ENCODE measurements around the gene RMDN3.

Gene RMDN3

DNA sequence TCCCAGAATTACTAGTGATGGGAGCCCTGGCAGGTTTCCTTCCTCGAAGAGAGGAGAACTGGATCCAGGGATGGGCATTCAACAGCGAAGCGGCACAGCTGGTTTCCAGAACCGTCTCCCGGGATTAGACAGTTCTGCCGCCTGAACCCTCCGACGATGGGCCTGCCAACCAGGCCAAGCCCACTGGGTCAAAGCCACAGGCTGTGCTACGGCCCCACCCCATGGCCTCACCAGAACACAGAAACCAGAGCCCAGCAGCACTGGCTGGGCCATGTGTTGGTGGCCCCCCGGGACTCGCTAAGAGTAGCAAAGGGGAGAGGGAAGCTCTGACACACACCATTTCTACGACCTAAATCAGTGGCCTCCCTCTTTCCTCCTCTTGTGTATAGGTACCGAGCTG, 17.0 kb upstream of the RMDN3 start:
- no peak for DNase-seq

DNA sequence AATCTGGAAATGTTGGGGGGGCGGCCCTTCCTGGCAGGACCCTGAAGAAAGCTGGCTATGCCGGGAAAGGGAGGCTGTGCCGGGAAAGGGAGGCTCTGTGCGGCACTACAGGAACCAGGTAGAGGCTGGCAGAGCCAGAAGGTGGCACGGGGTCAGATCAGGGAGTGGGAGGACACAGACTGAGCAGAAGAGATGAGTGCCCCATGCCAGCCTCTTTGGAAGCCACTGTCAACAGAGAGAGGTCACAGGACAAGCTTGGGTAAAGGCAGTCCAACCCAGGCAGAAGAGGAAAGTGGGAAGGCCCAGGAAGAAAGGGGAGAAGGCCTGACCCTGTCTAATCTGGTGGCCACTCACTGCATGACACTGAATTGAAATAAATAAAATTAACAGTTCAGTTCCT, 16.2 kb upstream of the RMDN3 start:
- no peak for DNase-seq

DNA sequence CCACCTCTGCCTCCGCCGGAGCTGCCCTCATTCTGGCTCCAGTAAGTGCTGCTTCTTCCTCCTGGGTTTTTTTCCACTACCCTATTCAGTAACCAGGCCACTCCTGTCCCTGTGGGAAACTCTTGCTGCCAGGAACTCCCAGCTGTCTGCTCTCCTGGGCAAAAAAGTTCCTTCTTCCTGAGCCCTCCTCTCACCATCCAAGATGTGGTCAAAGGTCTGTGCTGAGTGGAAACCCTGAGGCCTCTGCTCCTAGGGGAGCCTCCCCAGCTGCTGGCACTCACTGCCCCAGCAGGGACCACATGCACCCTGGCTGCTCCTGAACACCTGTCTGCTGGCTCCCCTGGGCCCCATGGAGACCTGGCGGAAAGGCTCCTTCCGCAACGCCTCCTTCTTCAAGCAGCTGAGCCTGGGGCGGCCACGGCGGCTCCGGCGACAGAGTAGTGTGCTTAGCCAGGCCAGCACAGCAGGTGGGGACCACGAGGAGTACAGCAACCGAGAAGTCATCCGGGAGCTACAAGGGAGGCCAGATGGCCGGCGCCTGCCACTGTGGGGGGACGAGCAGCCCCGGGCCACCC, 15.2 kb upstream of the RMDN3 start:
- DNase-seq, result peak; percentile 50

DNA sequence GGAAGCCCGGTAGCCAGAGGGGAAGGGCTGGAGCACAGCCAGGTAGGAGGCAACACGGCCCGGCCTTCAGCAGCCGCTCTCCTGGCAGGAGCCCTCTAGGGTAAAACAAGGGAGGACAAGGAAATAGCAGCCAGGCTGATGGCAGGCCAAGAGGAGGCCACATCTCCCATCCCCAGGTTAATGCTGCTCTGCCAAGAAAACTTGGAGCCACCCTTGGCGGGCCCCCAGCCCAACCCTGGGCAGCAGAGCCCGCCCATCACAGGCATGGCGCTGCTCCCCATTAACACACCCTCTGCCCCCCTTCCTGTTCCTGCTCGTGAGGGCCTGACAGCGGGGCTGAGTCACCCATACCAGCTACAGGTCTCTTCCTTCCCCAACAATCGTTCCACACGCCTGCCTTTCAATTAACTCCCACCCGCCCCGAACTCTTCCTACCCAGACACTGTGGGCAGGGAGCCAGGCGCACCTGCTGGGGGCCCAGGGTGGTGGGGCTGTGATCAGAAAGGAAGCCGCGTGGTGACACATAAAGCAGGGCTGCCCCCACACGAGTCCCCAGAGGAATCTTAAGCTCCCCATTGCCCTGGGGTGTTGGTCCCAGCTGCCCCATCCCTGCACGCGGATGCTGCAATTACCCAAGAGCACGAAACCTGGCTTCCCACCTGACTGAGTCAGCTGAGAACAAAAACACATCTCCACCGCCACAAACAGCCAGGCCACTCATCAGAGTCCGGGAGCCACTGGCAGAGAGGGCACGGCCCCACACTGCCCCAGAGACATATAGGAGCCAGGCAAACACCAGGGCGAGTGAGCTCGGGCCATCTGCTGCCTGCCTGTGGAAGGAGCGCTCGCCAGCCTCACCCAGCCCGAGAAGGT, 14.5 kb upstream of the RMDN3 start, which contains the start of gene C15orf62:
TSS of gene C15orf62 (plus strand) at position 707 of the 873 bp plus-strand sequence. CDS start 516 bp downstream, outside the sequence.
- DNase-seq, result peak; percentile 88

DNA sequence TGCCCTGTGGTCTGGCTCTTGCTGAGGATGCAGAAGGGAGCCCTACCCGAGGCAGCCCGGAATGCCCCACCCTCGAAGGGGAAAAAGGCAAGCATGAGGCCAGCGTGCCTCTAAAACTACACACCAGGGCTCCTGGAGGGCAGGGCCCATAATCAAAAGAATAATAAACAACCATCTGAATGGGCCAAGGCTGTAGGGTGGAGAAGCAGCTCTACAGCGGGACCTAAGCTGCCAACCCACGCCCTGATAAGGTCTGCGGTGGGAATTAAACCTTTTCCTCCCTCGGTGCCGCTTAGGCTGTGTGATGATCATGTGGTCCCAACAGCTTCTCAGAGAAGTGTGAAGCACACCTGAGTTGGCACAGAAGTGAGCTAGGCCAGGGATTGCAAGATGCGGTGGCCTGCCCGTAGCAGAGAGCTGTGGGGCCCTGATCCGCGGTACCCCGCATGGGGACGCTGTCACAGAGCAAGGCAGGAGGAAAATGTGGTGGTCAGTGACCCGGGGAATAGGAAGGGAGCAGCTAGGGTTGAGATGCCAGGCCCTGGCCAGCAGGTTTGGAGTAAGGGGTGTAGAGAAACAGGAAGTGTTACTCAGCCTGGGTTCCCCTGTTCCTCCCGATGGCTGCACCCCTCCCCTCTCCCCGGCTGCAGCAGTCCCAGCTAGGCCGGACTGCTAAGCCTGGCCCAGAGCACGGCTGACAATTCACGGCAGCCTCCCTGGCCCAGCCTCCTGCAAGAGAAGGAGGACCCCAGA, 13.6 kb upstream of the RMDN3 start:
- no peak for DNase-seq

DNA sequence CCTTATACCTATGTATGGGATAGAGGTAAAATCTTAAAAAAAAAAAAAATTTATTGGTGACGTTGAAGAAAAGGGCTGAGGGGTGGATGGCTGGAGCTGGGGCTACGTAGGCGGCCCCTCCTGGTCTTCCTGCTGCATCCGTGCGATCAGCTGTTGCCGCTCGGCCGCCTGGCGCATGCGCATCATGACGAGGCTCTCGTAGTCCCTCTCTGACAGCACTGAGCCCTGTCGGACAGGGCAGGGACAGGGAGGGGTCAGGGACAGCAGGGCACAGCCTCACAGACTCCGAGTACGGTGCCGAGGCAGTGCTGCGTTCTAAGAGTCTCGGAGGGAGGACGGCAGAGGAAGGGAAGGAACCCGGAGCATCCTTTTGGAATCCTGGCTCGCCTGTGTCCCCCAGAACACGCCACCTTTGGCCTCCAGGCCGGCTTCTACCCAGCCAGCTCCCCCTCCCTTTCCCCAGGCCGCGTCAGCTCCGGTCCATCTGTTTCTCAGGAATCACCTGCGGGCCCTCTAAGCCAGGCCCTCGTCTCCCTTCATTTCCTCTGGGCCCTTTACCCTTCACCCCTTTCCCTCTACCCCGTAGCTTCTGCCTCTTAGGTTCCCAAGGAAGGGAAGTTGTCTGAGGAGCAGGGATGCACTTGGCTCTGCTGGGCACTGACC, 12.9 kb upstream of the RMDN3 start:
- no peak for DNase-seq

DNA sequence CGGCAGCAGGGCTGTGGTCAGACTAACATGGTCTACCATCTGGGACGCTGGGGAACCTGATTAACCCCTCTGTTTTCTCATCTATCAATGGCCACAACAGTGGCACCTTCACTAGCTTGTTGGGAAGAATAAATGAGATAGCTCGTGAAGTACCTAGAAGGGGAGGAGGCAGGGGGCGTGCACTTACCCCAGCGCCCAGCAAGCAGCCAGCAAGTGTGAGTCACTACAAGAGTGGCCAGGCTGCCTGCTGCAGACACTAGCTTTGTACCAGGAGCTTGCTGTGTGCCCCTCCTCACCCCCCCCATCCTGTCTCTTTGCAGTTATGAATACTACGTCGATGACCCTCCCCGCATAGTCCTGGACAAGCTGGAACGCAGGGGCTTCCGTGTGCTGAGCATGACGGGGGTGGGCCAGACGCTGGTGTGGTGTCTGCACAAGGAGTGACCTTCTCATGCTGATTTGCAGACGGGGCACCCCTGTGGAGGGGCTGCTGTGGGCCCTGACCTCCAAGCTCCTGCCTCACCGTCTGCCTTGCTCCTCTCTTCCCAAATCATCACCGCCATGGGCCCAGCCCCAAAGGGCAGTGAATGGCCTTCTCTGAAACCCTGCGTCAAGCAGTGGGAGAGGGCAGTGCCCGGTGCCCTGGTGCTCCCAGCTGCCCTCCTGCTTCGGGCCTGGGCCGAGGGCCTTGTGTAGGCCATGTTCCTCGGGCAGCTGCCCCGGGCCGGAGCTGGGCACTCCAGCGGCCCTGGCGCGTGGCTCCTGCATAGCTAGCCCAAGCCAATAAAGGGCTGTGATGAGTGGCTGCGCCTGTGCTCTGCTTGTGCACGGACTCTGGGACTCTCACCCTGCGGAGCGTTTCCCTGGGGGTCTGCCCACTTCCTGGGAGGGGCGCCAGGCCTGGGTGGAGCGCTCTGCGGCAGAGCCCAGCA, 12.1 kb upstream of the RMDN3 start:
- DNase-seq, result no peak

DNA sequence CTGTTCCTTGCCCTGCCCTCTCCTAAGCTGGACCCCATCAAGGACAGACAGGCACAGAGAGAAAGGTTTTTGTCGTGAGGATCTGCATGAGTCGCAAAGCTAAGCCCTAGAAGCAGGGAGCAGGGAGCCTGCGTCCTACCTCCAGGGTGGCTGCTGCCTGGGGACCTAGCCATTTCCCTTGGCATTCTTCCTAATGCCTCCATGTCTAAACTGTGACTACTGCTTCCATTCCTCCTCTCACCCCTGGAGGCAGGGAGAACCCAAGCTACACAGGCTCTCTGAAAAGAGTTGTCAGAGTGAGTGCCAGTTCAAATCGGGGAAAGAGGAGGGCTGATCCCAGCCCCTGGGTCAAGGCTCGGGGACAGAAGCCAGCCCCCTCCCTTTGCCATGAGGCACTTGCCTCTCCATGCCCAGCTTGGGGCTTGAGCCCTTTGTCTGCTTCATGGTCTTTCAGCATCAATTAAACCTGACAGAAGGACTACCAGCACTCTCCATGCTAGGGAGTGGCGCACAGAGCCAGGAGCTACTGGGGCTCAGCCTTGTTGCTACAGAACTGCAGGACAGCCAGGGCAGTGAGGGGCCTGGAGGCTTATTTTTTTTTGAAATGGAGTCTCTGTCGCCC, 11.3 kb upstream of the RMDN3 start:
- DNase-seq, result no peak

DNA sequence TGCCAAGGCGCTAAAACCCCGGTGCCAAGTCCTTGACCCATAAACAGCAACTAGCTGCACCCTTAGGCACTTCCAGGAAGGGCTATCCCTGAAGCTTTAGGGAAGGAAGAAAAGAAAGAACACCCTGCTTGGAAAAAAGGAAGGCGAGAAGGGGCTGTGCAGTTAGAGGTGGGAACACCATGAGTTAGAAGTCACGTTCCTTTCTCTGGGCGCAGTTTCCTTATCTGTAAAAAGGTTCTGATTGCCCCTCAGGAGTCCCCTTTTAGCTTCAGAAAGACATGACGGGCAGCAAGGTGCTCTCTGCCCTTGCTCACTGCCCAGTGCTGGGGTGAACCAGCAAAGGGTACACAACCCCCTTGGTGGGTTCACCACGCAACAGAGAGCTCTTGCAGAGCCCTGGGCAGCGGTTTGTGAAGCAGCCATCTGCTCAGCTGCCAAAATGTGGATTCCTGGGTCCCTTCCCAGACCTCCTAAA, 9.6 kb upstream of the RMDN3 start:
- DNase-seq, result no peak

DNA sequence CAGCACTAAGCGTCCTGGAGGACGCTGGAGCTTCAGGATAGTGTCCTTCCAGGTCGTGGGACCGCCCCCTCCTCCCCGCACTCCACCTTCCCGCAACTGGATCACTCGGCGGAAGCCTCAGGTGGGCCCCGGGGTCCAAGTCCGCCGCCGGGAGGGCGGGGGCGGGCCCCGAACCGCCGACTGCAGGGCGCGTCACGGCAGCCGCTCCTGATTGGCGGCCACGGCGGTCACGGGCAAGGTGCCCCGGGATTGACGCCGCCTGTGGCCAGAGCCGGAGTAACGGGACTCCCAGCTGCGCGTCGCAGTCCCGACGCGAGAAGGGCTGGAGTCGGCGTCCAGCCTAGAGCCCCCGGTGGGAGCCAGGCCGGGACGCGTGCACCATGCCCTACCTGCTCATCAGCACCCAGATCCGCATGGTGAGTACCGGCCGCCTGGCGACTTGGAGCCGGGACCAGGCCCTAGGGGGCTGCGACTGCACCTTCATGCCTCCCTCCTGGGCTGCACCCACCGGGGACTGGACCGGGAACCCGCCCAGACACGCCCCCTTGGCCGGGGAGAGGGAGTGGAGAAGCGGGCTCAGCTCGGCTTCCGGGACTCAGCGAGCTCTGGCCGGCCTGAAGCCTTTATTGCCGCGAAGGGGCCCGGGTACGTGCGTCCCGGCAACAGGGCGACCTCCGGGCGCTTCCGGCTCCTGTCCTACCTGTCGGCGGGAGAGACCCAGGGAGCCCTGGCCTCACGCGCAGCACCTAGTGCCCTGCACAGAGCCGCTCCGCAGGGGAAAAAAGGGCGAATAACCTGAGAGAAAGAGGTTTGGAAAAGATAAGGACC, 9.0 kb upstream of the RMDN3 start, which contains the start of gene GCHFR:
TSS of gene GCHFR (plus strand) at position 268 of the 828 bp plus-strand sequence. CDS start at position 381, 113 bp downstream.
- peak; percentile 24 for DNase-seq

DNA sequence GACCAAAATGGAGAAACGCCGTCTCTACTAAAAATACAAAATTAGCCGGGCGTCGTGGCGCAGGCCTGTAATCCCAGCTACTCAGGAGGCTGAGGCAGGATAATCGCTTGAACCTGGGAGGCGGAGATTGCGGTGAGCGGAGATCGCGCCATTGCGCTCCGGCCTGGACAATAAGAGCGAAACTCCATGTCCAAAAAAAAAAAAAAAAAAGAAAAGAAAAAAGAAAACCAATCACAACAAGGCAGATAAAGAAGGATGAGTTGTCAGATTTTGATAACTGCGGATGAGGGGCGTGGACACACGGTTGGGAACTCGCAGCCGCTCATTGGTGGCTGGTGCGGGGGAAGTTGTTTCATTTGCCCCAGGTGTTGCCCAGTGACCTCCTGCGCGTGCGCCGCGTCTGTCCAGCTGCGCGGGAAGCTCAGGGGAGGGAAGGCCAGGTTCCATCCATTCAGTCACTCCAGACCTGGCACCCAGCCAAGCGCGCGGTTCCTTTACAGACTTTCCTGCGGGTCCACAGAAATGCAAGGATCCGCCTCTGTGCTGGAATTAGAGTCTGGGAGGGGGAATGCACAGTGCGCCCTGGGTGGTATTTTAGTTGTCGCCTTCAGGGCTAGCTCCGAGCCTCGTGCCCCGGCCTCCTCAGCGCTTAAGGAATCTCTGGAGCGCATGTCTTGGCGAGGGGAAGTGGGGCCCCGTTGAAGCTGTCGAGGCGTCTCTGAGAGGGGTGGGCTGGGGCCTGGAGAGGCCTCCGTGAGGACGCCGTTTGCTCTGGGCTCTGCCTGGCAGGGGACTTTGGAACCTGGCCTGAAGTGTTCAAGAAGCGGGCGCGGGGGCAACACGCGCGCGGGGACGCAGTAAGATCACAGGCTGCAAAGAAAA, 8.1 kb upstream of the RMDN3 start:
- peak; percentile 89 for DNase-seq

DNA sequence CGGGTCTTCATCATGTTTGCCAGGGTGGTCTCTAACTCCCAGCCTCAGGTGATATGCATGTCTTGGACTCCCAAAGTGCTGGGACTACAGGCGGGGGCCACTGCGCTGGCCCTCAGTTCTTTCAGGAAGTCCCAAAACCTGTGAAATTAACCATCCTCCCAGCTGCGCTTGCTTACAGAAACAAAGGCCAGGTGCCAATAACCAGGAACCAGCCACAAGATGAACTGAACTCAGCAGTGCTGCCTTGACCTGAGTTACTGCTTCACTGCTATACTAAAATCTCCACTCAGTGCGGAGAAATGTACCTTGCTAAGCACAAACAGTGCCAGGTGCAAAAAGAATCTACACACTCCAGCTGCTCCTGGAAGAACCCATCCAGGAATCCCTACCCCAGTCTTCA, 4.9 kb upstream of the RMDN3 start:
- DNase-seq, result no peak

DNA sequence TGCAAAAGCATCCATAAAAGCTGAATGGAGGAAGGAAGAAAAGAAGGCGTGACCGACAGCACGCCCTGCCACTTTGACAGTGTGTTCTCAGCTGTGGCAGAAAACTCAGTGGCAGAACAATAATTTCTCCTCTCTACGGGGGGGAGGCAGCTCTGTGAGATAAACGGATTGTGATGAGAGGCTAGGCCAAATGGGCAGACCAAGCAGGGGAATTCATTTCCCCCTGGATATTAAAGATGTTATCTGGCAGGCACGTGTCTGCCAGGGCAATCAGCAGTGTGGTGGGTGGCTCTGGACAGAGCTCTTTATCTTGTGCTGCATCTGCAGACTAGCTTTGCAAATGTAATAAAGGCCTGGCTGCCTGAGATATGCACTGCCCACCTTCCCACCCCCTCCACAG, 1.9 kb upstream of the RMDN3 start:
- peak; percentile 43 for DNase-seq

DNA sequence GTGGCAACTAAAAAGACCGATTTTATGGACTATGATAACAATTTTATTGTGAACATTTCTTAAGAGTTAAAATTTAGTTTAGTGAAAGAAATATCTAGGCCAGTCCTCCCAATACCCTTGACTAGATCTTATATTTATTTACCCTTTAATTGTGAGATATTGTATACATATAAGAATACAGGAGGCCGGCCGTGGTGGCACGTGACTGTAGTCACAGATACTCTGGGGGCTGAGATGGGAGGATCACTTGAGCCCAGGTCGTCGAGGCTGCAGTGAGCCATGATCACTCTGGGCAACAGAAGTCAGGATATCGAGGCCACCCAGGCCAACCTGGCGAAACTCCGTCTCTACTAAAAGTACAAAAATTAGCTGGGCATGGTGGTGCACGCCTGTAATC, 756 bp upstream of the RMDN3 start:
- DNase-seq, result no peak

DNA sequence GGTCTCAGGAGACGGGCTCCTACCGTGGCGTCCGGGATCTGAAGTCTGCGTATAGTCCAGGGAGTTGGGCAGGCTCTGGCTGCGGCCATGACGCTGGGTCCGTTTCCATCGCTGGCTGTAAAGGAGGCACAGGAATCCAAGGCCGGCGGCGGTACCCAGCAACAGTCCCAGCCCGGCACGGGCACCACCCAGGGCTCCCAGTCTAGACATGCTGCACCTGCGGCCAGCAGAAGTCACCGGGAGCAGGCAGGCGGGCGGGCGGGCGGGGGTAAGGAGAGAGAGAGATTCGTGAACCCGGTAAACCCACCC, 526 bp downstream of the RMDN3 start:
- no peak for DNase-seq

DNA sequence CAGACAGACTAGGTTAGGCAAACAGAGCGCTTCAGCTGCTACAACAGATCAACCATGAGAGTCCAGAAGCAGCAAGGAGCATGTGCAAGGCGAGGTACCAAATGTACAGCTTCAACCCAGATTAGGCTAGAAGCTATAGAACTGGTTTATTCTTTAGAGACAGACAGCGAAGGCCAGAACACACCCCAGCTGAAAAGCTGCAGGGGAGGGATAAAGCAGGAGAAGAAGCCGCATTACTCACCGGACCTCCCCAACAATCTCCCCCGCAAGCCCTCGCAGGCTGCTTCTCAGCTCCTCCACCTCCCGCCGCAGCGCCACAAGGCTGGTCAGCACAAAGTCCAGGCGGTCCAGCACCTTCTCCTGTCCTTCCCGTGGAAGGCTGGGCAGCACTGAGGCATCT, 3.3 kb downstream of the RMDN3 start:
- DNase-seq, result no peak

DNA sequence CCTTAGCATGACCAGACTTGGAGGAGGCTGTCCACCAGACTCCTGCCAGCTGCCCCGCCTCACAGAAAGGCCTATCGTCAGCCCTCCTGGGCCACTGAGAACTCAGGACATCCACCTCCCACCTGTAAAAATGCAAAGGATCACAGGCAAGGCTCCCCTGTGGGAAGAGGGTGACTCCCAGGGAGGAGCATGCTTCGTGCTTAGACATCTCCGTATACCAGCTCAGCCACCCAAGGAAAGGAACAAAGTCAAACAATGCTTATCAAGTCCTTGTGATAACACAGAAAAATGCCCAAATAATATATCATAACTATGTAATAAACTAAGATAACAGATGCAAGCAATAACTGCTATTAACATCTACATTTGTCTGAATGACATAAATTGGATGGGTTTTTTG, 4.2 kb downstream of the RMDN3 start:
- DNase-seq, result no peak

DNA sequence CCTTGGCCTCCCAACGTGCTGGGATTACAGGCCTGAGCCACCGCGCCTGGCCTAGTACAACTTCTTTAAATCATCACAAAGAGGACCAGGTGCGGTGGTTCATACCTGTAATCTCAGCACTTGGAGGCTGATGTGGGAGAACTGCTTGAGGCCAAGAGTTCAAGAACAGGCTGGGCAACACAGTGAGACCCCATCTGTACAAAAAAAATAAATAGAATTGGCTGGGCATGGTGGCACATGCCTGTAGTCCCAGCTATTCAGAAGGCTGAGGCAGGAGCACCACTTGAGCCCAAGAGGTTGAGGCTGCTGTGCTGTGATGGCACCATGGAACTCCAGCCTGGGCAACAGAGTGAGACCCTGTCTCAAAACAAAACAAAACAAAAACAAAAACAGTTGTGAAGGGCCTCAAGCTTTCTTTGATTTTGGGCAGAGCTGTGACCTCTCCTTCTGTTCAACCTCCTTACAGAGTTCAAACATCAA, 5.9 kb downstream of the RMDN3 start:
- DNase-seq, result no peak

All from COR-L47 (cell line).